IMR-90 (cell line): ENCODE results near the gene AP4S1. TPM values are rescaled to one million over a fixed set of nuclear protein-coding genes. Genes with fewer than 3 reads are reported as not detected.

ENCODE experiments used
- ATAC-seq: fragments of 200-7000 bp; cut with Tn5 transposase; 2 replicates; pipeline ENCODE4 v1.9.1; 2020; ENCODE audit warnings: low read depth, mild to moderate bottlenecking, moderate library complexity
- BruUV-seq: library from RNA; stranded (reverse); fragments of 400-500 nt; replicated peaks from 2 replicates; lab custom pipeline; 2021; lab: Mats Ljungman, UMichigan
- CTCF ChIA-PET: fragments of 300-600 bp; formaldehyde crosslinking; extraction: SDS; loops from one replicate; lab custom pipeline; 2021; ENCODE audit warnings: antibody characterized with exemption; lab: Yijun Ruan, JAX
- POLR2A ChIA-PET: fragments of 300-600 bp; sonication (Branson Sonifier 250); formaldehyde crosslinking; loops from one replicate; lab custom pipeline; 2022; ENCODE audit warnings: antibody characterized with exemption; ENCODE audit not compliant: unreplicated experiment; lab: Charles Lee
- DNase-seq: peaks from one replicate; pipeline ENCODE4 v3.0.0; 2013
- H2AFZ ChIP-seq: replicated peaks from 2 replicates; pipeline ENCODE3; 2013; ENCODE audit warnings: low read length, mild to moderate bottlenecking; ENCODE audit not compliant: poor library complexity
- H2AK5ac ChIP-seq: 2 replicates; pipeline ENCODE4 v1.6.1; 2013; ENCODE audit warnings: low read depth, low read length, inconsistent platforms
- H2AK9ac ChIP-seq: replicated peaks from 2 replicates; pipeline ENCODE3; 2013; ENCODE audit warnings: mild to moderate bottlenecking, low read depth, low read length, moderate library complexity; ENCODE audit not compliant: poor library complexity
- H2BK120ac ChIP-seq: 2 replicates; pipeline ENCODE4 v1.6.1; 2013; ENCODE audit warnings: low read depth, low read length, inconsistent platforms
- H2BK15ac ChIP-seq: 3 replicates; pipeline ENCODE4 v1.6.1; 2013; ENCODE audit warnings: low read depth, low read length, inconsistent platforms
- H2BK20ac ChIP-seq: 2 replicates; pipeline ENCODE4 v1.6.1; 2013; ENCODE audit warnings: low read depth, mild to moderate bottlenecking, inconsistent platforms, low read length, moderate library complexity
- H2BK5ac ChIP-seq: 2 replicates; pipeline ENCODE4 v1.6.1; 2013; ENCODE audit warnings: mild to moderate bottlenecking, low read depth, low read length, inconsistent platforms; ENCODE audit not compliant: poor library complexity, severe bottlenecking
- H3K14ac ChIP-seq: replicated peaks from 2 replicates; pipeline ENCODE4 v1.6.1; 2013; ENCODE audit warnings: low read depth, low read length, inconsistent platforms
- H3K18ac ChIP-seq: 2 replicates; pipeline ENCODE4 v1.6.1; 2013; ENCODE audit warnings: low read depth, low read length, control low read depth
- H3K23ac ChIP-seq: 2 replicates; pipeline ENCODE4 v1.6.1; 2013; ENCODE audit warnings: low read depth, low read length, inconsistent platforms
- H3K27ac ChIP-seq: 2 replicates; pipeline ENCODE4 v1.5.1; 2013; ENCODE audit warnings: mild to moderate bottlenecking, control low read depth, low read length; ENCODE audit not compliant: insufficient read depth
- H3K27me3 ChIP-seq: 2 replicates; pipeline ENCODE4 v1.6.1; 2013; ENCODE audit warnings: low read length; ENCODE audit not compliant: control insufficient read depth, insufficient read depth
- H3K36me3 ChIP-seq: 2 replicates; pipeline ENCODE4 v1.6.1; 2013; ENCODE audit warnings: low read length, mixed read lengths; ENCODE audit not compliant: control insufficient read depth, insufficient read depth
- H3K4ac ChIP-seq: 2 replicates; pipeline ENCODE4 v1.6.1; 2013; ENCODE audit warnings: low read depth, low read length, inconsistent platforms
- H3K4me1 ChIP-seq: 2 replicates; pipeline ENCODE4 v1.6.1; 2013; ENCODE audit warnings: low read length, mixed read lengths; ENCODE audit not compliant: control insufficient read depth, insufficient read depth
- H3K4me2 ChIP-seq: 2 replicates; pipeline ENCODE4 v1.6.1; 2013; ENCODE audit warnings: low read depth, mild to moderate bottlenecking, control low read depth, low read length, moderate library complexity
- H3K4me3 ChIP-seq: 2 replicates; pipeline ENCODE4 v1.5.1; 2013; ENCODE audit warnings: low read depth, mild to moderate bottlenecking, control low read depth, low read length, moderate library complexity; ENCODE audit not compliant: insufficient read depth
- H3K56ac ChIP-seq: 2 replicates; pipeline ENCODE4 v1.6.1; 2013; ENCODE audit warnings: low read length, inconsistent platforms; ENCODE audit not compliant: insufficient read depth; ENCODE audit errors: extremely low read depth
- H3K79me1 ChIP-seq, 2 experiments: 2 replicates each; pipeline ENCODE4 v1.6.1; 2013; ENCODE audit warnings: low read length in 2 of 2, inconsistent platforms in 1 of 2, low read depth in 1 of 2
- H3K9ac ChIP-seq: 2 replicates; pipeline ENCODE4 v1.6.1; 2013; ENCODE audit warnings: low read depth, low read length, control low read depth
- H3K9me1 ChIP-seq: 2 replicates; pipeline ENCODE4 v1.6.1; 2013; ENCODE audit warnings: low read length, inconsistent platforms; ENCODE audit not compliant: insufficient read depth
- H3K9me3 ChIP-seq: 2 replicates; pipeline ENCODE4 v1.6.1; 2013; ENCODE audit warnings: low read length; ENCODE audit not compliant: control insufficient read depth, insufficient read depth
- H4K20me1 ChIP-seq: 2 replicates; pipeline ENCODE4 v1.6.1; 2013; ENCODE audit warnings: low read length, inconsistent platforms; ENCODE audit not compliant: insufficient read depth
- H4K5ac ChIP-seq: 2 replicates; pipeline ENCODE4 v1.6.1; 2013; ENCODE audit warnings: mild to moderate bottlenecking, low read depth, low read length, control low read depth
- H4K8ac ChIP-seq, 2 experiments: 2 replicates each; pipeline ENCODE4 v1.6.1; 2013; ENCODE audit warnings: low read depth in 2 of 2, low read length in 2 of 2, control low read depth in 1 of 2, inconsistent platforms in 1 of 2
- H4K91ac ChIP-seq: 2 replicates; pipeline ENCODE4 v1.6.1; 2013; ENCODE audit warnings: low read depth, low read length, inconsistent platforms; ENCODE audit not compliant: insufficient read depth
- BHLHE40 ChIP-seq: fragments of 150-350 bp; IDR thresholded peaks from 2 replicates; pipeline ENCODE4 v1.6.1; 2016; ENCODE audit warnings: mild to moderate bottlenecking, low read depth, low read length
- CEBPB ChIP-seq: IDR thresholded peaks from 2 replicates; pipeline ENCODE4 v1.6.1; 2012; ENCODE audit warnings: low read depth, low read length, improper control_type of control experiment
- CHD1 ChIP-seq: IDR thresholded peaks from 2 replicates; pipeline ENCODE4 v1.6.1; 2012; ENCODE audit warnings: low read depth, low read length, improper control_type of control experiment
- FOS ChIP-seq: fragments of 150-350 bp; IDR thresholded peaks from 2 replicates; pipeline ENCODE4 v1.6.1; 2016; ENCODE audit warnings: low read depth, low read length
- MAZ ChIP-seq: IDR thresholded peaks from 2 replicates; pipeline ENCODE4 v1.6.1; 2012; ENCODE audit warnings: low read depth, mild to moderate bottlenecking, low read length, improper control_type of control experiment, moderate library complexity, borderline replicate concordance
- MXI1 ChIP-seq: IDR thresholded peaks from 2 replicates; pipeline ENCODE4 v1.6.1; 2012; ENCODE audit warnings: low read depth, mild to moderate bottlenecking, low read length, moderate library complexity, borderline replicate concordance
- NFE2L2 ChIP-seq: fragments of 150-350 bp; IDR thresholded peaks from 2 replicates; pipeline ENCODE4 v1.6.1; 2016; ENCODE audit warnings: low read depth, mild to moderate bottlenecking, low read length
- POLR2A ChIP-seq: IDR thresholded peaks from 2 replicates; pipeline ENCODE4 v1.6.1; 2012; ENCODE audit warnings: mild to moderate bottlenecking, low read depth, low read length
- RAD21 ChIP-seq: IDR thresholded peaks from 2 replicates; pipeline ENCODE4 v1.6.1; 2012; ENCODE audit warnings: low read length, improper control_type of control experiment
- RCOR1 ChIP-seq: IDR thresholded peaks from 2 replicates; pipeline ENCODE4 v1.6.1; 2012; ENCODE audit warnings: mild to moderate bottlenecking, low read length, improper control_type of control experiment; ENCODE audit not compliant: insufficient replicate concordance
- RFX5 ChIP-seq: IDR thresholded peaks from 2 replicates; pipeline ENCODE4 v1.8.0; 2012; ENCODE audit warnings: low read depth, mild to moderate bottlenecking, low read length, moderate library complexity
- SMC3 ChIP-seq: fragments of 150-350 bp; IDR thresholded peaks from 2 replicates; pipeline ENCODE4 v1.6.1; 2016; ENCODE audit warnings: low read depth, mild to moderate bottlenecking, antibody characterized with exemption, low read length, moderate library complexity
- WGBS, 2 experiments: methylation state at CpG; one replicate each; pipeline versions ENCODE4 v1.1.5 to v1.1.7; 2013; ENCODE audit warnings: missing lambda C conversion rate in 2 of 2; ENCODE audit not compliant: insufficient read length in 1 of 2; ENCODE audit errors: extremely low coverage in 2 of 2; 5-methylcytosine and 5-hydroxymethylcytosine counted together
- dilution Hi-C: fragments of 300-500 bp; cut with HindIII; formaldehyde crosslinking; loops from one replicate; pipeline ENCODE4 v1.14.3; 2018; ENCODE audit warnings: low sequenced_read_pairs; ENCODE audit not compliant: unreplicated experiment
- in situ Hi-C: fragments of 300-500 bp; cut with MboI; formaldehyde crosslinking; loops from 3 replicates; pipeline ENCODE4 v1.14.3; 2019; ENCODE audit warnings: low sequenced_read_pairs, inconsistent platforms, mixed read lengths
- intact Hi-C: fragments of 100-400 bp; cut with micrococcal nuclease; formaldehyde crosslinking; loops from 2 replicates; pipeline ENCODE4 v1.10.0; 2022
- polyA plus RNA-seq, 3 experiments: library from polyadenylated mRNA; depleted of rRNA; stranded (reverse); fragments of >200 nt; gene quantifications; 2 replicates each; pipeline ENCODE4 v1.2.3, GENCODE V29; 2012; ENCODE audit warnings: low replicate concordance in 1 of 3
- total RNA-seq: library from RNA; depleted of rRNA; stranded (reverse); fragments of >200 nt; gene quantifications from 2 replicates; pipeline ENCODE4 v1.2.3, GENCODE V29; 2012
- TF ChIP-seq, protein P1 (sequence below): fragments of 150-350 bp; IDR thresholded peaks from 2 replicates; pipeline ENCODE4 v1.6.1; 2016; ENCODE audit warnings: low read depth, mild to moderate bottlenecking, low read length, moderate library complexity, borderline replicate concordance

AP4S1 gene
- total and polyA plus RNA-seq, 2 of the 4 experiments (the other 2 are of a cell fraction) = 2.7 to 4.5 TPM

DNA sequence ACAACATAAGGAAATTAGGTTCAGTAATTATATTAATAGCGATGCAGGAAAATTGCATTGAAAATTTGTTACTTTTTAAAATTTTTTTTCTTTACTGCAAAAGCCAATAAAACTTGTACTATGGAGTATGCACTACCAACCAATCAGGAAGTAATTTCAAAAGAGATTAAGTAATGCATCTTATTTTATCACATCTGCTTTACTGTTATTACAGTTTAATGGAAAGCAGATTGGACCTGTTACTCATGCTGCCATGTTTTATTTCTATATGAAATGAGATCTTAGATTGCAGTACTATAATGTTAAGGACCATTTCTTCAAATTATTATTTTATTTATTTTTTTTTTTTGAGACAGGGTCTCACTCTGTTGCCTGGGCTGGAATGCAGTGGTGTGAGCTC lies 2.4 kb downstream of the AP4S1 start:
- Histone ChIP-seq H2BK15ac (no peak overlapping the region), H3K23ac (no peak overlapping the region), H4K91ac (no peak overlapping the region), H3K18ac (no peak overlapping the region), H3K79me1 (peaks cover 18 to 44% of the 10 kb centered on the region in 2 experiments; a peak in 3 of 4 replicates), H2AK9ac (no peak overlapping the region), H3K14ac (no peak overlapping the region), H4K5ac (no peak overlapping the region), H4K8ac (no peak overlapping the region), H2AK5ac (no peak overlapping the region), H2BK5ac (no peak overlapping the region), H3K36me3 (no peaks in the 10 kb centered on the region), H3K9ac (no peak overlapping the region), H3K4me2 (no peak overlapping the region), H3K27me3 (no peaks in the 10 kb centered on the region), H3K4me1 (no peaks in the 10 kb centered on the region), H2BK120ac (no peak overlapping the region), H3K4ac (no peak overlapping the region), H4K20me1 (peaks cover 23% of the 10 kb centered on the region; the same call in 1 of the 2 replicates), H2AFZ (no peak overlapping the region), H3K4me3 (no peak overlapping the region), H3K27ac (no peak overlapping the region), H3K56ac (no peak overlapping the region), H2BK20ac (no peak overlapping the region), H3K9me3 (no peaks in the 10 kb centered on the region), H3K9me1 (no peaks in the 10 kb centered on the region)
- intact Hi-C loops = loop anchor here (2.0 kb wide), 2 partner anchors 31 to 63 kb away; no protein-coding TSS in a partner anchor
- ChIA-PET CTCF (no interaction called here), POLR2A (no interaction called here)
- in situ Hi-C loops = no loop called here
- BruUV-seq = no TSS peak
- no CpG with 5 or more reads among the region's 1 CpG for WGBS, 2 experiments
- dilution Hi-C loops = no loop called here
- DNase-seq (no peak), ATAC-seq (no peak)
- no peak for TF ChIP-seq BHLHE40
- no peak for TF ChIP-seq CHD1
- TF ChIP-seq MAZ = no peak
- no peak for TF ChIP-seq FOS
- no peak for TF ChIP-seq RAD21
- no peak for TF ChIP-seq RCOR1
- no peak for TF ChIP-seq RFX5
- TF ChIP-seq SMC3 = no peak
- TF ChIP-seq, protein P1, sequence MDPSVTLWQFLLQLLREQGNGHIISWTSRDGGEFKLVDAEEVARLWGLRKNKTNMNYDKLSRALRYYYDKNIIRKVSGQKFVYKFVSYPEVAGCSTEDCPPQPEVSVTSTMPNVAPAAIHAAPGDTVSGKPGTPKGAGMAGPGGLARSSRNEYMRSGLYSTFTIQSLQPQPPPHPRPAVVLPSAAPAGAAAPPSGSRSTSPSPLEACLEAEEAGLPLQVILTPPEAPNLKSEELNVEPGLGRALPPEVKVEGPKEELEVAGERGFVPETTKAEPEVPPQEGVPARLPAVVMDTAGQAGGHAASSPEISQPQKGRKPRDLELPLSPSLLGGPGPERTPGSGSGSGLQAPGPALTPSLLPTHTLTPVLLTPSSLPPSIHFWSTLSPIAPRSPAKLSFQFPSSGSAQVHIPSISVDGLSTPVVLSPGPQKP = no peak
- no peak for TF ChIP-seq MXI1
- no peak for TF ChIP-seq POLR2A
- no peak for TF ChIP-seq CEBPB
- no peak for TF ChIP-seq NFE2L2
